HEK293 (cell line): ENCODE results near the gene HNRNPA2B1.

ENCODE experiments used
- CTCF ChIA-PET: fragments of 350-600 bp; formaldehyde crosslinking; extraction: SDS; loops from one replicate; lab custom pipeline; 2021; ENCODE audit warnings: antibody characterized with exemption; lab: Yijun Ruan, JAX
- POLR2A ChIA-PET: fragments of 300-600 bp; formaldehyde crosslinking; extraction: SDS; loops from one replicate; lab custom pipeline; 2020; ENCODE audit warnings: antibody characterized with exemption, inconsistent platforms; lab: Yijun Ruan, JAX
- H3K27ac ChIP-seq: fragments of 200-500 bp; sonication (Bioruptor generic); 2 replicates; pipeline ENCODE4 v1.5.1; 2014; ENCODE audit warnings: low read depth, low read length, control low read depth, inconsistent platforms; ENCODE audit errors: extremely low read depth
- H3K36me3 ChIP-seq, 2 experiments: fragments of 200-500 bp in 1 of 2; sonication (Bioruptor generic) in 1 of 2; 1 replicate in 1 of 2; 2 replicates in 1 of 2; pipeline ENCODE4 v1.5.1; 2014 to 2017; ENCODE audit warnings: inconsistent platforms in 2 of 2, low read length in 2 of 2; ENCODE audit not compliant: control insufficient read depth in 2 of 2, insufficient read depth in 1 of 2
- H3K4me1 ChIP-seq: fragments of 200-500 bp; sonication (Bioruptor generic); 2 replicates; pipeline ENCODE4 v1.5.1; 2014; ENCODE audit warnings: mild to moderate bottlenecking, low read length, inconsistent platforms; ENCODE audit not compliant: control insufficient read depth, insufficient read depth
- H3K4me3 ChIP-seq: 2 replicates; pipeline ENCODE4 v1.5.1; 2011; ENCODE audit warnings: low read depth, mild to moderate bottlenecking, control low read depth, low read length, moderate library complexity
- H3K9me3 ChIP-seq: fragments of 200-500 bp; sonication (Bioruptor generic); 2 replicates; pipeline ENCODE4 v1.5.1; 2014; ENCODE audit warnings: low read depth, low read length, inconsistent platforms; ENCODE audit not compliant: control insufficient read depth, insufficient read depth
- BCL6B ChIP-seq: fragments of 450-650 bp; formaldehyde crosslinking; IDR thresholded peaks from 2 replicates; pipeline ENCODE4 v1.5.1; 2017; ENCODE audit warnings: missing biosample characterization, missing genetic modification characterization
- HOXA7 ChIP-seq: sonication (generic); formaldehyde crosslinking; IDR thresholded peaks from 2 replicates; pipeline ENCODE4 v1.8.1; 2022; ENCODE audit warnings: missing genetic modification reagents, borderline replicate concordance
- KLF1 ChIP-seq: fragments of 450-650 bp; formaldehyde crosslinking; IDR thresholded peaks from 2 replicates; pipeline ENCODE4 v1.5.1; 2016; ENCODE audit warnings: missing biosample characterization, missing genetic modification characterization
- KLF16 ChIP-seq: fragments of 450-650 bp; formaldehyde crosslinking; IDR thresholded peaks from 2 replicates; pipeline ENCODE4 v1.5.1; 2017; ENCODE audit warnings: missing biosample characterization, missing genetic modification characterization
- MYNN ChIP-seq: fragments of 450-650 bp; formaldehyde crosslinking; IDR thresholded peaks from 2 replicates; pipeline ENCODE4 v1.5.1; 2016; ENCODE audit warnings: missing biosample characterization, missing genetic modification characterization, borderline replicate concordance
- PRDM1 ChIP-seq: fragments of 450-650 bp; formaldehyde crosslinking; IDR thresholded peaks from 2 replicates; pipeline ENCODE4; 2016; ENCODE audit warnings: missing biosample characterization, missing genetic modification characterization
- RBAK ChIP-seq: fragments of 450-650 bp; formaldehyde crosslinking; IDR thresholded peaks from 2 replicates; pipeline ENCODE4 v1.5.1; 2016; ENCODE audit warnings: missing biosample characterization, missing genetic modification characterization
- SALL2 ChIP-seq: fragments of 450-650 bp; formaldehyde crosslinking; IDR thresholded peaks from 2 replicates; pipeline ENCODE4 v1.5.0; 2017; ENCODE audit warnings: missing biosample characterization, mild to moderate bottlenecking, missing genetic modification characterization, borderline replicate concordance
- SCRT2 ChIP-seq: fragments of 450-650 bp; formaldehyde crosslinking; IDR thresholded peaks from 2 replicates; pipeline ENCODE4 v1.5.1; 2016; ENCODE audit warnings: missing biosample characterization, missing genetic modification characterization
- SP7 ChIP-seq: fragments of 450-650 bp; formaldehyde crosslinking; IDR thresholded peaks from 2 replicates; pipeline ENCODE4 v1.5.1; 2016; ENCODE audit warnings: missing biosample characterization, missing genetic modification characterization
- ZBTB17 ChIP-seq: fragments of 450-650 bp; formaldehyde crosslinking; IDR thresholded peaks from 2 replicates; pipeline ENCODE4 v1.5.1; 2016; ENCODE audit warnings: missing biosample characterization, missing genetic modification characterization
- ZBTB26 ChIP-seq: fragments of 450-650 bp; formaldehyde crosslinking; optimal IDR thresholded peaks from 2 replicates; pipeline ENCODE3; 2016; ENCODE audit warnings: missing biosample characterization, mild to moderate bottlenecking, missing genetic modification characterization
- ZFP37 ChIP-seq: fragments of 450-650 bp; formaldehyde crosslinking; IDR thresholded peaks from 2 replicates; pipeline ENCODE4 v1.5.1; 2016; ENCODE audit warnings: missing biosample characterization, missing genetic modification characterization
- ZNF211 ChIP-seq: fragments of 450-650 bp; formaldehyde crosslinking; IDR thresholded peaks from 2 replicates; pipeline ENCODE4 v1.5.1; 2016; ENCODE audit warnings: low read depth, missing biosample characterization, missing genetic modification characterization
- ZNF221 ChIP-seq: fragments of 450-650 bp; formaldehyde crosslinking; IDR thresholded peaks from 2 replicates; pipeline ENCODE4 v1.5.1; 2017; ENCODE audit warnings: missing biosample characterization, missing genetic modification characterization, borderline replicate concordance
- ZNF248 ChIP-seq: fragments of 450-650 bp; formaldehyde crosslinking; IDR thresholded peaks from 2 replicates; pipeline ENCODE4 v1.5.1; 2017; ENCODE audit warnings: missing biosample characterization, missing genetic modification characterization
- ZNF280D ChIP-seq: fragments of 450-650 bp; formaldehyde crosslinking; IDR thresholded peaks from 2 replicates; pipeline ENCODE4 v1.5.1; 2016; ENCODE audit warnings: missing biosample characterization, missing genetic modification characterization
- ZNF48 ChIP-seq: fragments of 450-650 bp; formaldehyde crosslinking; IDR thresholded peaks from 2 replicates; pipeline ENCODE4 v1.5.1; 2016; ENCODE audit warnings: missing biosample characterization, missing genetic modification characterization
- ZNF513 ChIP-seq: fragments of 450-650 bp; IDR thresholded peaks from 2 replicates; pipeline ENCODE4 v1.5.1; 2018; ENCODE audit warnings: missing biosample characterization, missing genetic modification characterization
- ZNF529 ChIP-seq: fragments of 450-650 bp; formaldehyde crosslinking; IDR thresholded peaks from 2 replicates; pipeline ENCODE4 v1.5.1; 2017; ENCODE audit warnings: missing genetic modification characterization, missing biosample characterization; ENCODE audit not compliant: insufficient replicate concordance
- ZNF548 ChIP-seq: fragments of 450-650 bp; formaldehyde crosslinking; IDR thresholded peaks from 2 replicates; pipeline ENCODE4 v1.5.1; 2016; ENCODE audit warnings: missing biosample characterization, missing genetic modification characterization
- ZNF600 ChIP-seq: fragments of 450-650 bp; formaldehyde crosslinking; IDR thresholded peaks from 2 replicates; pipeline ENCODE4 v1.5.1; 2016; ENCODE audit warnings: missing biosample characterization, missing genetic modification characterization
- ZNF645 ChIP-seq: fragments of 450-650 bp; formaldehyde crosslinking; IDR thresholded peaks from 2 replicates; pipeline ENCODE4; 2016; ENCODE audit warnings: missing biosample characterization, missing genetic modification characterization
- ZNF747 ChIP-seq: fragments of 450-650 bp; formaldehyde crosslinking; IDR thresholded peaks from 2 replicates; pipeline ENCODE4 v1.5.1; 2016; ENCODE audit warnings: missing biosample characterization, missing genetic modification characterization
- ZXDB ChIP-seq: fragments of 450-650 bp; formaldehyde crosslinking; IDR thresholded peaks from 2 replicates; pipeline ENCODE4 v1.5.1; 2016; ENCODE audit warnings: missing biosample characterization, missing genetic modification characterization

HNRNPA2B1 gene

GRCh38 chr7:26200444-26201246, at the start of gene HNRNPA2B1 (continued):
- TF ChIP-seq ZBTB17 (tag by site-specific recombination) = peak; percentile 26; the same call in 1 of the 2 replicates

GRCh38 chr7:26250239-26250638, 49.7 kb upstream of the HNRNPA2B1 start:
- H3K9me3 ChIP-seq = no peaks in the 10 kb centered on the region
- no peak overlapping the region for H3K27ac ChIP-seq
- no peak for TF ChIP-seq ZNF211
- TF ChIP-seq ZNF747 (tag by site-specific recombination) = no peak
- TF ChIP-seq KLF1 (tag by site-specific recombination) = no peak
- TF ChIP-seq ZFP37 = no peak
- no peak for TF ChIP-seq ZNF280D (tag by site-specific recombination)
- TF ChIP-seq ZNF221 (tag by site-specific recombination) = no peak
- TF ChIP-seq SALL2 (tag by site-specific recombination) = no peak
- no peak for TF ChIP-seq SP7 (tag by site-specific recombination)
- TF ChIP-seq ZXDB (tag by site-specific recombination) = no peak
- H3K4me1 ChIP-seq = no peaks in the 10 kb centered on the region
- CTCF ChIA-PET = no interaction called here
- no peaks in the 10 kb centered on the region for H3K36me3 ChIP-seq
- POLR2A ChIA-PET = no interaction called here
- H3K4me3 ChIP-seq = no peak overlapping the region

GRCh38 chr7:26245150-26245549, 44.6 kb upstream of the HNRNPA2B1 start:
- no peaks in the 10 kb centered on the region for H3K36me3 ChIP-seq
- no peak overlapping the region for H3K27ac ChIP-seq
- no peak overlapping the region for H3K4me3 ChIP-seq
- ChIA-PET CTCF (no interaction called here), POLR2A (no interaction called here)
- no peaks in the 10 kb centered on the region for H3K4me1 ChIP-seq
- no peaks in the 10 kb centered on the region for H3K9me3 ChIP-seq
- TF ChIP-seq ZNF548 (tag by site-specific recombination) (no peak), SCRT2 (tag by site-specific recombination) (no peak), ZNF600 (tag by site-specific recombination) (no peak), ZBTB26 (tag by site-specific recombination) (no peak), KLF16 (no peak), ZNF248 (tag by site-specific recombination) (no peak), RBAK (tag by site-specific recombination) (no peak), ZNF48 (tag by site-specific recombination) (no peak), ZNF529 (tag by site-specific recombination) (no peak), BCL6B (tag by site-specific recombination) (no peak), ZNF645 (tag by site-specific recombination) (no peak), ZNF747 (tag by site-specific recombination) (no peak), MYNN (tag by site-specific recombination) (no peak), ZNF513 (no peak), HOXA7 (no peak), PRDM1 (tag by site-specific recombination) (no peak)
